HL-60/S4 (cell line): Measurements from ENCODE around the gene ZNF217.
"Not testable (repeated sequence)": the region's sequence is repeated elsewhere in the genome, so short reads cannot be mapped to it uniquely, and the experiment has no call there.

Experiments used
- in situ Hi-C: fragments of 300-500 bp; cut with MboI; formaldehyde crosslinking; loops from 2 replicates; pipeline ENCODE4 v1.14.3; 2022; ENCODE audit warnings: low sequenced_read_pairs

Gene ZNF217

DNA sequence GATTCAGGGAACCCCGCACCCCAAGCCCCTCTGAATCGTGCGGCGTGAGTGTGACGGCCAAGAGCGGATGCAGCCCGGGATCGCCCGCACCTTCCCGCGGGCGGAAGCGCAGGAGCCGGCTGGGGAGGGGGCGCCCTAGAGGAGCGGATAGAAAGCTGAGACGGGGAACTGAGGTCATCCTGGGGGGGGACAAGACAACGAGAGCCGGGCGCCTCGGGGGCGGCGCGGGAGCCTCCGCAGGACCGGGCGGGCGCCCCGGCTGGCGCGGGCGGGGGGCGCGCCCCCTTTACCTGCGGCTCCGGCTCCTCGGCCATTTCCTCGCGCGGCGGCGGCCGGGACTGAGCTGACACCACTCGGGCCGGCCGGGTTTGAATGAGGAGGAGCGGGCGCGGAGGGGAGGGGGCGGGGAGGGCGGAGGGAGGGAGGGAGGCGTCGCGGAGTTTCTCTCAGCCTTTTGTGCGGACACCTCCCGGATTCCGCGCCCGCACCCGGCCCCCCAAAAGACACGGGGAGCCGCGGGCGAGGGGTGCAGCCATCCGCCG, at the start of gene ZNF217:
Gene ZNF217 (minus strand): TSS at position 374 of the 542 bp plus-strand sequence. CDS start 11,013 bp downstream, outside the sequence.
- in situ Hi-C loops: loop anchor here (25.0 kb wide), 1 partner anchor 344 kb away; no protein-coding TSS in a partner anchor

- in situ Hi-C loops: no loop called here
These were observed 49.6 kb upstream of the ZNF217 start for GRCh38 chr20:53643031-53643832.

GRCh38 chr20:53642196-53643030, 48.8 kb upstream of the ZNF217 start:
- in situ Hi-C loops: no loop called here

GRCh38 chr20:53639647-53640440, 46.2 kb upstream of the ZNF217 start:
- in situ Hi-C loops: loop anchor here (10.0 kb wide), 1 partner anchor 55 kb away; no protein-coding TSS in a partner anchor

- in situ Hi-C loops: loop anchor here (10.0 kb wide), 1 partner anchor 56 kb away; no protein-coding TSS in a partner anchor
These were observed 45.5 kb upstream of the ZNF217 start for GRCh38 chr20:53639128-53639527.

DNA sequence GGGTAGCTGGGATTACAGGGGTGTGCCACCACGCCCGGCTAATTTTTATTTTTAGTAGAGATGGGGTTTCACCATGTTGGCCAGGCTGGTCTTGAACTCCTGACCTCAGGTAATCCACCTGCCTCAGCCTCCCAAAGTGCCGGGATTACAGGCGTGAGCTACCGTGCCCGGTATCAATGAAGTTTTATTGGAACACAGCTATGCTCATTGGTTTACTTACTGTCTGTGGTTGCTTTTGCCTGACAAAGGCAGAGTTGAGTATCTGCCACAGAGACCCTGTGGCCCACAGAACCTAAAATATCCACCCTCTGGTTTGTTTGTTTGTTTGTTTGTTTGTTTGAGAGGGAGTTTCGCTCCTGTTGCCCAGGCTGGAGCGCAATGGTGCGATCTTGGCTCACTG, 43.7 kb upstream of the ZNF217 start:
- in situ Hi-C loops: loop anchor here (10.0 kb wide), 1 partner anchor 57 kb away; no protein-coding TSS in a partner anchor

DNA sequence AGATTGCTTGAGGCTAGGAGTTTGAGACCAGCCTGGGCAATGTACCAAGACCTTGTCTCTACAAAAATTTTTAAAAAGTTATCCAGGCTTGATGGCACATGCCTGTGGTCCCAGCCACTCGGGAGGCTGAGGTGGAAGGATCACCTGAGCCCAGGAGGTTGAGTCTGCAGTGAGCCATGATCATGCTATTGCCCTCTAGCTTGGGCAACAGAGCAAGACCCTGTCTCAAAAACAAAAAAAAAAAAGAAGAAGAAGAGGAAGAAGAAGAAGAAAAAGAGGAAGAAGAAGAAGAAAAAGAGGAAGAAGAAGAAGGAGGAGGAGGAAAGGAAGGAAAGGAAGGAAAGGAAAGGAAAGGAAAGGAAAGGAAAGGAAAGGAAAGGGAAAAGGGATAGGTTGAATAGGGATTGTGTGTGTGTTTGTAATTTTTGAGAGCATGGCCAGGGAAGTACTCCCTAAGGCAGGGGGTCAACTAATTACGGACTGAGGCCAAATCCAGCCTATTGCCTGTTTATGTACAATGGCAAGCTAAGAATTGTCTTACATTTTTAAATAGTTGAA, 43.0 kb upstream of the ZNF217 start:
- in situ Hi-C loops: loop anchor here (10.0 kb wide), 1 partner anchor 58 kb away; no protein-coding TSS in a partner anchor

GRCh38 chr20:53635221-53635620, 41.6 kb upstream of the ZNF217 start:
- in situ Hi-C loops: loop anchor here (10.0 kb wide), 1 partner anchor 60 kb away; no protein-coding TSS in a partner anchor

- in situ Hi-C loops: loop anchor here (10.0 kb wide), 1 partner anchor 63 kb away; no protein-coding TSS in a partner anchor
These were observed 38.4 kb upstream of the ZNF217 start for GRCh38 chr20:53631909-53632662.

DNA sequence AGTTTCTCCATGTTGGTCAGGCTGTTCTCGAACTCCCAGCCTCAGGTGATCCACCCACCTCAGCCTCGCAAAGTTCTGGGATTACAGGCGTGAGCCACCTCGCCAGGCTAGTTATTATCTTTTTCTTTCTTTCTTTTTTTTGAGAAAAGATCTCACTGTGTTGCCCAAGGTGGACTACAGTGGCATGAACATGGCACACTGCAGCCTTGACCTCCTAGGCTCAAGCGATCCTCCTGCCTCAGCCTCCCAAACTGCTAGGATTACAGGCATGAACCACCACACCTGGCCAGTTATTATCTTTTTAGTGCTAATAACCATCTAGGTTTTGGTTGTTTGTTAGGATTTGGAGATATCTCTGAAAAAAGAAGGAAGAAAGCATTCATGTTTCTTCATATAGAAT, 35.8 kb upstream of the ZNF217 start:
- in situ Hi-C loops: no loop called here

GRCh38 chr20:53628758-53629157, 35.1 kb upstream of the ZNF217 start:
- in situ Hi-C loops: not testable (repeated sequence)

GRCh38 chr20:53628076-53628475, 34.4 kb upstream of the ZNF217 start:
- in situ Hi-C loops: no loop called here

- in situ Hi-C loops: not testable (repeated sequence)
These were observed 33.4 kb upstream of the ZNF217 start for GRCh38 chr20:53627001-53627400.

GRCh38 chr20:53626584-53626983, 32.9 kb upstream of the ZNF217 start:
- in situ Hi-C loops: no loop called here

GRCh38 chr20:53625311-53626129, 31.9 kb upstream of the ZNF217 start:
- in situ Hi-C loops: no loop called here

- in situ Hi-C loops: not testable (repeated sequence)
These were observed 31.2 kb upstream of the ZNF217 start for GRCh38 chr20:53624927-53625250.

- in situ Hi-C loops: no loop called here
These were observed 30.0 kb upstream of the ZNF217 start for GRCh38 chr20:53623454-53624211.

GRCh38 chr20:53623134-53623453, 29.5 kb upstream of the ZNF217 start:
- in situ Hi-C loops: no loop called here
